Mammary epithelial cell (primary cell): ENCODE measurements around the gene PLXNA4.

Experiments
- EZH2 ChIP-seq: IDR thresholded peaks from 2 replicates; pipeline ENCODE4 v1.6.1; 2012; ENCODE audit warnings: low read length, inconsistent platforms, borderline replicate concordance
- TF ChIP-seq, protein P1 (sequence below), 2 donors: IDR thresholded peaks in 1 of 2; conservative IDR thresholded peaks in 1 of 2; 2 replicates each; pipeline ENCODE4 v1.5.1; 2011 to 2012; ENCODE audit warnings: inconsistent platforms in 2 of 2, low read length in 2 of 2, mild to moderate bottlenecking in 2 of 2, control low read depth in 1 of 2, low read depth in 1 of 2; ENCODE audit not compliant: insufficient read depth in 1 of 2; ENCODE audit errors: extremely low read depth in 1 of 2

DNA sequence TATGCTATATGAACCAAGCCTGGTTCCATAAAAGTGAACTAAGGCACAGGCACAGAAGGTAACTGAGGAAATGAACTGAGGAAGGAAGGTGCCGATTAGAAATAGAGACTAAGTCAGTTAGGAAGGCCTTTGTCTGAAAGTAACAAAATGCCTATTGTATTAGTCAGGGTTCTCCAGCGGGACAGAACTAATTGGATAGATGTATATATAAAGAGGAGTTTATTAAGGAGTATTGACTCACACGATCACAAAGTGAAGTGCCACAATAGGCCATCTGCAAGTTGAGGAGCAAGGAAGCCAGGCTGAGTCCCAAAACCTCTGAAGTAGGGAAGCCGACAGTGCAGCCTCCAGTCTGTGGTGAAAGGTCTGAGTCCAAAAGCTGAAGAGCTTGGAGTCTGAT is 13.9 kb upstream of the PLXNA4 start:
- TF ChIP-seq, protein P1, sequence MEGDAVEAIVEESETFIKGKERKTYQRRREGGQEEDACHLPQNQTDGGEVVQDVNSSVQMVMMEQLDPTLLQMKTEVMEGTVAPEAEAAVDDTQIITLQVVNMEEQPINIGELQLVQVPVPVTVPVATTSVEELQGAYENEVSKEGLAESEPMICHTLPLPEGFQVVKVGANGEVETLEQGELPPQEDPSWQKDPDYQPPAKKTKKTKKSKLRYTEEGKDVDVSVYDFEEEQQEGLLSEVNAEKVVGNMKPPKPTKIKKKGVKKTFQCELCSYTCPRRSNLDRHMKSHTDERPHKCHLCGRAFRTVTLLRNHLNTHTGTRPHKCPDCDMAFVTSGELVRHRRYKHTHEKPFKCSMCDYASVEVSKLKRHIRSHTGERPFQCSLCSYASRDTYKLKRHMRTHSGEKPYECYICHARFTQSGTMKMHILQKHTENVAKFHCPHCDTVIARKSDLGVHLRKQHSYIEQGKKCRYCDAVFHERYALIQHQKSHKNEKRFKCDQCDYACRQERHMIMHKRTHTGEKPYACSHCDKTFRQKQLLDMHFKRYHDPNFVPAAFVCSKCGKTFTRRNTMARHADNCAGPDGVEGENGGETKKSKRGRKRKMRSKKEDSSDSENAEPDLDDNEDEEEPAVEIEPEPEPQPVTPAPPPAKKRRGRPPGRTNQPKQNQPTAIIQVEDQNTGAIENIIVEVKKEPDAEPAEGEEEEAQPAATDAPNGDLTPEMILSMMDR (conservative IDR thresholded peaks at IDR 0.05 in 1 of 2, IDR thresholded peaks at IDR 0.05 in 1 of 2; ENCODE audit: extremely low read depth in 1 of 2, insufficient read depth in 1 of 2, low read depth in 1 of 2, low read length in 2 of 2) = no peak
- TF ChIP-seq EZH2 = no peak
